ENCODE data around the gene POLR2M.

DNA sequence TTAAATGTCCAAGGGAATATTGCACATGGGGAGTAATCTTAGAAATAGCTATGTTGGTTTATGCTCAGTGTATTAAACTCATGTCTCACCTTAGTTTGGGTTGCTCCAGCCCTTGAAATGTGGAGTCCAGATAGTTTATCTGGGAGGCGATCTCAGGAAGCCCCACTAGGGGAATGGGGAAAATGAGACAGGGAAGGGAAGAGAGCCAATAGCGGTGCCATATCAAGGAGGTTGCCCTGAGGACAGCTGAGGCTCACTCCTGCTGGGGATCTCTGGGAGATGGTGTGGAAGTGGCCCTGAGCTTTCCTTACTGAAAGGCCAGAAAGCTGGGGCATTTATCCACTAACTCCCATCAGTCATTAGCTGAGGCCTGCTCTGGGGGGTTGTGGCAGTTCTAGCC, 43.3 kb upstream of the POLR2M start:
- TF ChIP-seq, protein P1, sequence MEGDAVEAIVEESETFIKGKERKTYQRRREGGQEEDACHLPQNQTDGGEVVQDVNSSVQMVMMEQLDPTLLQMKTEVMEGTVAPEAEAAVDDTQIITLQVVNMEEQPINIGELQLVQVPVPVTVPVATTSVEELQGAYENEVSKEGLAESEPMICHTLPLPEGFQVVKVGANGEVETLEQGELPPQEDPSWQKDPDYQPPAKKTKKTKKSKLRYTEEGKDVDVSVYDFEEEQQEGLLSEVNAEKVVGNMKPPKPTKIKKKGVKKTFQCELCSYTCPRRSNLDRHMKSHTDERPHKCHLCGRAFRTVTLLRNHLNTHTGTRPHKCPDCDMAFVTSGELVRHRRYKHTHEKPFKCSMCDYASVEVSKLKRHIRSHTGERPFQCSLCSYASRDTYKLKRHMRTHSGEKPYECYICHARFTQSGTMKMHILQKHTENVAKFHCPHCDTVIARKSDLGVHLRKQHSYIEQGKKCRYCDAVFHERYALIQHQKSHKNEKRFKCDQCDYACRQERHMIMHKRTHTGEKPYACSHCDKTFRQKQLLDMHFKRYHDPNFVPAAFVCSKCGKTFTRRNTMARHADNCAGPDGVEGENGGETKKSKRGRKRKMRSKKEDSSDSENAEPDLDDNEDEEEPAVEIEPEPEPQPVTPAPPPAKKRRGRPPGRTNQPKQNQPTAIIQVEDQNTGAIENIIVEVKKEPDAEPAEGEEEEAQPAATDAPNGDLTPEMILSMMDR (IDR thresholded peaks at IDR 0.05; ENCODE audit: poor library complexity, severe bottlenecking): no peak
- TF ChIP-seq EZH2 (IDR thresholded peaks at IDR 0.05; ENCODE audit: borderline replicate concordance, insufficient read depth, low read length, poor library complexity, severe bottlenecking) (no peak), POLR2AphosphoS5 (IDR thresholded peaks at IDR 0.05) (no peak), MXI1 (conservative IDR thresholded peaks at IDR 0.05; ENCODE audit: poor library complexity, severe bottlenecking) (no peak), RAD21 (conservative IDR thresholded peaks at IDR 0.05) (no peak)
